ENCODE data around the gene SFTPD. TPM values are rescaled to one million over a fixed set of nuclear protein-coding genes. Genes with fewer than 3 reads are reported as not detected.

Gene SFTPD
- total RNA-seq, 1 donor from 2014 or later: not detected

DNA sequence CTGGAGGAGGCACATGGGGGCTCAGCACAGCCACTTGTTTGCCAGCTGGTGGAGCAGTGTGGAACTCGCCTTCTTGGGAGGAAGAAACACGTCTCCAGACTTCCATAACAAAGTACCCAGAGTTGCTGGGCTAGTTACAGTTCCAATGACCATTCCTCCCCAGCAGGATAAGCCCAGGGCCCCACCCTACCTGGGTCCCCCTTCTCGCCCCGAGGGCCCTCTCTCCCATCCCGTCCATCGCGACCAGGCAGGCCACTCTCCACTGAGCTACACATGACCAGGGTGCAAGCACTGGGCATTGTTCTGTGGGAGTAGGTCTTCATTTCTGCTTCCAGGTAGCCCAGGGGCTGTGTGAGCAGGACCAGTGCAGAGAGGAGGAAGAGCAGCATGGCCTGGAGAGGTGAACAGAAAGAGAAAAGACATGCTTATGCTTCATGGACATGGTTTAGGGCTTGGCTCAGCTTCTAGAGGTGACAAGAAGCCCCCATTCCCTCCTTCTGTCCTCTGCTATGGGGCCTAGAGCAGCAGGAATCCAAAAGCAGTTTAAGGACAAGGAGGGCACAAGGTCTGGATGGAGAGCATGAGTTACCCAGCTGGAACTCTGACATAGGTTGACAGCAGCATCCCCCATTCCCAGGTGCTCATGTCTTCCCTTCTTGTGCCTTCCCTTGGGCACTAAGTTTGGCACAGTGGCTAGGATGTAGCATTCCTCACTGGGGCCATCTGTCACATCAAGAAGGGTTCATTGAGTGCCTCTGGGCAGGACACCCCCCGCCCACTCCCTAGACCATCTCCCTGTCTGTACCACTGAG, 2.4 kb downstream of the SFTPD start:
- DNase-seq (ENCODE audit: extremely low read depth, low read depth, low spot score): no peak

DNA sequence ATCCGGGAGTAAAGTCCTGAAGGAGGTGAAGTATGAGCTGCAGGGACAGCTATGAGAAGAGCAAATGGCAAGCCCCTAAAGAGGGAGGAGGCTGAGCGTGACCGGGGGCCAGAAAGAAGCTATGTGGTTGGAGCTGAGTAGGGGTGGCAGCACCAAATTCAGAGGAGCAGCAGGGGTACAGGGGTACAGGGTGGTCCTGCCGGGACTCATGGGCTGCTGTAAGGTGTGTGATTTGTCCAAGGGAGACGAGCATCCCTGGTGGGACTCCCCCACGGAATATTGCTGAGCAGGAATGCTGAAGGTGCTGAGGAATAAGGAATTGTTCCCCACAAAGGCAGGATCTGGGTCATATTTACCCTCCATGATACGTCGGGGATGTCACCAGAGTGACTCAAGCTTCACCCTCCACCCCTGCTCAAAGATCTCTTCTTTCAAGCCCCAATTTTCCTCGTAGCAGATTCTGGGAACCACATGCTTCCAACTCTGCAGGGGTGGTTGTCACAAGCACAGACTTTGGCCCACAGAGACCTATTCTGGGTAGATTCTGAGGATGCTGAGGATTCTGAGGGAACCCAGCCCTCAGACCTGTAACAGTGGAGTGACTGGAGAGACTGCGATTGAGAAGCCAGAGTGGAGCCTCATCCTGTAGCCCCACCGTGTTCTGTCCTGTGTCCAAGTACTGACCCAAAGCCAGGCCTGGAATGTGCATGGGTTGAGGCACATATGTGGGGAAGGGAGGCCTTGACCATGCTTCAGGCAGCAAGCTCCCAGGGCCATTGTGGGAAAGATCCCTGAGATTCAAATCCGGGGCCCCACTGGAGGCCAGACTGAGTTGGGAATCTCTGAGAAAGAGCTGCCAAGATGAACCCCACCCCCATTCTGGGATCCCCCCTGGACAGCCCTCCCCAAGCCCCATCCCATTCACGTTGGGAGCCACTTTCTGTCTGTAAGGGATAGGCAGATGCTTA, 4.2 kb downstream of the SFTPD start:
- DNase-seq (ENCODE audit: extremely low read depth, low read depth, low spot score): no peak

DNA sequence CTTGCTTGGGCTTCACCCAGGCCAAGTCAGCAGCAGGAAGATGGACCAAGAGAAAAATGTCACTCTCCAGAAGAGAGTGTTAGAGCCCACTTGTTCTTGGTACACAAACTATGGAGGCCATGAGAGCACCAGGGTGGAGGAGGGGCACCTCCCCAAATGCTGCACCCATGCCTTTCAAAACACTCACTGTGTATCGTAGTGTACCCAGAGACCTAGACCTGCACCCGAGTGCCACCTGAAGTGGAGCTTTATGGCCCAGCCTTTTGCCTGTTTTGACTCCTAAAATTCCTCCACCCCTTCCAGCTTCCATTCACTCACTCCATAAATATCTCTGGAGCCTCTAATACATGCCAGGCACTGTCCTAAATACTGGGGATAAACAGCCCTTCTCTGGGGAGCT, 5.0 kb downstream of the SFTPD start:
- no peak for DNase-seq (ENCODE audit: extremely low read depth, low read depth, low spot score)

DNA sequence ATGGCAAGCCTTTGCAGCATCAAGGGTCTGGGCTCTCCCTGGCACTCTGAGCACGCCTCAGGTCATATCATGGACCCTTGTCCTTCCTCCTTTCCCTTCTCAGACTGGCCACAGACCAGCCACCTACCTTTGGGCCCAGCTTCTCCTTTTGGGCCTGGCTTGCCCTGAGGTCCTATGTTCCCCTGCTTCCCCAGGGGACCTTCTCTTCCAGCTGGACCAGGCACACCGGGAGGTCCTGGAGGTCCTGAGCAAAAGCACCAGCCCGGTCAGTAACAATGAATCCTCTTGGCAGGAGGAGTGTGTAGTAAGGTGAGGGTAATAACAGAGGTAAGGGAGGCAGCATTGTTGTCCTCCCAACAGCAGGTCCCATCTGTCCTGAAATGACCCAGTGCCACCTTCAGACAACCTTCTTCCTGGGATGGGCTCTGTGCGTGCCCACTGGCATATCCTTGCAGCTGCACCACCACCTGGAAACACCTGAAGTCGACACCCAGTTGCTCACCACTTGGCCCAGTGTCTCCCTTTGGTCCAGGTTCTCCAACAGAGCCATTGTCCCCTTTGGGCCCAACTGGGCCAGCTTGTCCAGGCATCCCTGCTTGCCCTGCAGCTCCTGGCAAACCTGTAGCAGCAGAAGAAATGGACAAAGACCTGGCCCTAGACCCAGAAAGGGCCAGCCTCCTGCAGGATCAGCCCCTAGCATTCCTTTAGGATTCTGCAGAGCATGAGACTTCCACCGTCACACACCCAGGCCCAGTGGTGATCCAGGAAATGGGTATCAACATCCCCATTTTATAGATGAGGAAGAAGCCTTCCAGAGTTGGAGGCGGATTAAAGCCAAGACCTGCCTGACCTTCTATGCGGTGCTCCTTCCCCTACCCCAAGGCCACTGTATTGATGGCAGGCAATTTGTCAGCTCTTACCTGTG, 6.4 kb downstream of the SFTPD start:
- DNase-seq (ENCODE audit: extremely low read depth, low read depth, low spot score): no peak

DNA sequence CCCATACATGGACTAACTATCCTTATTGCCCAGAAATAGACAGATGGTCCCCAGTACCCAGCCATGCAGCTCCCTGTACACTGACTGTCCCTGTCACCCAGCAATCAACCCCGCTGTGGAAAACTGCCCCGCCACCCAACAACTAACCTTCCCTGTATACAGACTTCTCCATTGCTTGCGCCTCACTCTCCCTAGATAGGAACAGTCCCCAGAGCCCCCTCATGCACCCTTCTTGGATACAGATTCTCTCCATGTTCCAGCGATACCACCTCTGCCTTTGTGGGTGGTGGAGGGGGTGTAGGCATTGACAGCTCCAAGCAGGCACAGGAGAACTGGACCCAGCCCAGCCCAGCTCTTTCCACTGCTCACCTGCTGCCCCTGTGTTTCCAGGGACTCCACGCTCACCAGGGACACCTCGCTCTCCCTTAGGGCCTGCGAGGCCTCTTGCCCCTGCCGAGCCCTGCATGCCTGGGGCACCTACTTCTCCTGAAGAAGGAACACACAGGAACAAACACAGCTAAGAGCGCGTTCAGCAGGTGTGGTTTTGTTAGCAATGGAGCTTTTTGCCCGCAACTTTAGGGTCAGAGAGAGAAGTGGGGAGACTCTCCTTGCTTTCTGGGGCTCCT, 7.2 kb downstream of the SFTPD start:
- DNase-seq (ENCODE audit: extremely low read depth, low read depth, low spot score): no peak

DNA sequence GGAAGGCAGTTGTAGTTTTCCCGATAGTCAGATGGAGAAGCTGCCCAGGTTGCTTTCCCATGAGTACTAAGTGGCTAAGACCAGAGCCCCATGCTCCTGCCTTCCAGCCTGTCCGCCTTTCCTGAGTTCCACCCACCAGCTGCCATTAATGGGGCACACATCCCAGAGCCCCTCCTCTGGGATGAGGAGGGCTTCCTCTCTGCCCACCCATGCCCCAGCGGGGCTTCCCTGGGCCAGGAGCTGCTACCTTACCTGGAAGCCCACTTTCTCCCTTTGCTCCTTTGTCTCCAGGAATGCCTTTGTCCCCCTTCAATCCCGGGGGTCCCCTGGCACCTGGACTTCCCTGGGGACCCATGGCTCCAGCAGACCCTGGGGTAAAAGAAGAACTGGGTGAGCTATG, 7.8 kb downstream of the SFTPD start:
- no peak for DNase-seq (ENCODE audit: extremely low read depth, low read depth, low spot score)

DNA sequence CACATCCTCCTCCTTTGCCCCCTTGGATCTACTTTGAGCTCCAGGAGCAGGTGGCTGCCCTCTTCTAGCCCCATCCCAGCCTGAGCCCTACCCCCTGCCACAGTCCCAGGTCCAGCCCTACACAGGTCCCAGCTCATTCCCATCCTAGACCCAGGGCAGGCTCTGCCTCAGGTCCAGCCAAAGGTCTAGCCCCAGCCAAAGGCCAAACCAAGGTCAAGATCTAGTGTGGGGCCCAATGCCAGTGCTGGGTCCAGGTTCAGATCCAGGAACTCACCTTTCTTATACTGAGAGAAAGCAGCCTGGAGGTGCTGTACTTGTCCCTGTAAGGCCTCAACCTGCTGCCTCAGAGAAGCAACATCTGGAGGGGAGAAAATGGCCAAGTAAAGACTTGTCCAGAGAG, 8.5 kb downstream of the SFTPD start:
- no peak for DNase-seq (ENCODE audit: extremely low read depth, low read depth, low spot score)

DNA sequence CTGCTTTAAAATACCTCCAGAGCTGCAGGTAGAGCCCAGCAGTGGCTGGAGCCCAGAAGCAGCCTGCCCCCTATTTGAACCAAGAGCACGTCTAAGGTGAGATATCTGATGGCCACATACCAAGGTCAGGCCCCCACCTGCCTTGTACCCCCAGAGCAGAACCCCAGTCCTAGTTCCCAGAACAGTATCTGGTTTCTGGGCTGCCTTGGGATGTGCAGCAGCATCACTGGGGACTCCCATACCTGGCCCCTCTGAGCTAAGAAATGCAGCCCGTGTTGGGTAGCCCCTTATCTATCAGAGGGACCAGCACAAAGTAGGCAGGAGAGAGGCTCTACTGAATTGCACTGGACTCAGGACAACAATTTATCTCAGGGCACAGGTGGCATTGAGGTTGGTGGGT, 8.9 kb downstream of the SFTPD start:
- DNase-seq (ENCODE audit: extremely low read depth, low read depth, low spot score): no peak

DNA sequence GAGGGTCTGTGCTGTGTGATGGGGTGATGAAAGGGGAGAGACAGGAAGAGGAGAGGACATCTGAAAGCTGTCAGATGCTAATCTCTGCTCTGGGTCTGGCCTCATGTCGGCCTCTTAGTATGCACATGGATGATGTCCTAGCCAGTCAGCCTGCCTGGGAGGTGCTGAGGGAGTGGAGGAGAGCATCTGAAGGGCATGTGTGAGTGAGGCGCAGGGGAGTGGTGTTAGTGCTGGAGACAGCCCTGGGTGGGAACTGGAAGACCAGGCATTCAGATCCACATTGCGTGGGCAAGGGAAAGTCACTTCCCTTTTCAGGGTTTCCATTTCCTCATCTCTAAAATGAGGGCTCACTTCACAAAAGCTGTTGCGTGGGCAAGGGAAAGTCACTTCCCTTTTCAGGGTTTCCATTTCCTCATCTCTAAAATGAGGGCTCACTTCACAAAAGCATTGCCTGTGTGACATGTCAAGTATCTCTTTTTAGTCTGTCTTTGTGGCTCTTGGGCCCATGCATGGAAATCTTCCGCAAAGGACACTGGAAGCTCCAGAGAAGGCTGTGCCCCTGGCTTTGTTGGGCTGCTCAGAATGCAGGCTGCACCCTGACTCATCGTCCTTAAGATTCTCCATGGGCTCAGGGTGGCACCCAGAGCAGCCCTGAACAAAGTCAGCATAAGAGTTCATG, 10.0 kb downstream of the SFTPD start:
- no peak for DNase-seq (ENCODE audit: extremely low read depth, low read depth, low spot score)

DNA sequence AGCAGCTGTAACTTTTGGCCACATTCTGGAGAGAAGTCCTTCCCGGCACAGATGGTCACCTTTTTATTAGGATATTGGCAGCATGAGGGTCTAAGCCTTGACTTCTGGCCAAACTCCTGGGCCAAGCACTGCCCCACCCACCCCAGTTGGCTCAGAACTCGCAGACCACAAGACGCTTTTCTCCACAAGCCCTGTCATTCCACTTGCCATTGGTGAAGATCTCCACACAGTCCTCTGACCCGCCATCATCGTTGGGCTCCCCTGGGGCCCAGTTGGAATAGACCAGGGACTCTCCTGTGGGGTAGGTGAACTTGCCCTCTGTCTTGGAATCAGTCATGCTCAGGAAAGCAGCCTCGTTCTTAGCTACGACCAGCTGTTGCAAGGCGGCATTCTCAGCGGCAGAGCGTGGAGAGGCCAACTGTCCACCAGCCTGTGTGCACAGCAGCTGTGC, 11.2 kb downstream of the SFTPD start:
- no peak for DNase-seq (ENCODE audit: extremely low read depth, low read depth, low spot score)

DNA sequence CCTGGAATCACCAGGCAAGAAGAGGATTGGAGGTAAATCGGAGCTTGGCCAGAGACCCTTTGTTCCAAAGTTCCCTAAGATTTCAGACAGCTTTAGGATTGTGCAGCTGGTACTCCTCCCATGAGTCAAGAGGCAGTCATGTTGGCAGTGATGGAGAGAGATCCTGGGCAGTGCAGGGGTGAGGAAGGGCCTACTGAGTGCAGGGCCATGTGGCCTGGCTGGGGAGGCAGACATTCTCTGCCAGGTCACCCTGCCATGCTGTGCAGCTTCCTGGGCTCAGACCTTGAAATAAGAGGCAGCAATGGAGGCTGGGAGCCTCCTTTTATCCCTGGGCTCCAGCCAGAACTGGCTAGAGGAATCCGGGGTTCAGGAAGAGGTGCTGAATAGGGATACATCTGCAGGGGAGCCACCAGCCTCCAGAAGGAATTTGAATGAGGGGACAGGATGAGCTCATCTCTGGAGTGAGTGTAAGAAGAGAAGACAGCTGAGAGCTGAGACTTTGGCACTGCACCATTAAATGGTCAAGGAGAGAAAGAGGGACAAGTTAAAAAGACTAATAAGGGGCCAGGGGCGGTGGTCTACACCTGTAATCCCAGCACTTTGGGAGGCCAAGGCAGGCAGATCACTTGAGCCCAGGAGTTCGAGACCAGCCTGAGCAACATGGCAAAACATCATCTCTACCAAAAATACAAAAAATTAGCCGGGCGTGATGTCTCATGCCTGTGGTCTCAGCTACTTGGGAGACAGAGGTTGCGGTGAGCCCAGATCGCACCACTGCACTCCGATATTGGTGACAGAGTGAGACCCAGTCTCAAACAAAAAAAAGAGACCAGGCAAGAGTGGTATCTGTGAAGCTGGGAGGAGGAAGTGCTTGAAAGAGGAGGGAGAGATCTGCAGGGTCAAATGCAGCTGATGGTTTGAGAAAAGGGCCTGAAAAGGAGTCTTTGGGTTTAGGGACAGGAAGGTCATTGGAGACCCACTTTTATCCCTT, 12.0 kb downstream of the SFTPD start:
- no peak for DNase-seq (ENCODE audit: extremely low read depth, low read depth, low spot score)

DNA sequence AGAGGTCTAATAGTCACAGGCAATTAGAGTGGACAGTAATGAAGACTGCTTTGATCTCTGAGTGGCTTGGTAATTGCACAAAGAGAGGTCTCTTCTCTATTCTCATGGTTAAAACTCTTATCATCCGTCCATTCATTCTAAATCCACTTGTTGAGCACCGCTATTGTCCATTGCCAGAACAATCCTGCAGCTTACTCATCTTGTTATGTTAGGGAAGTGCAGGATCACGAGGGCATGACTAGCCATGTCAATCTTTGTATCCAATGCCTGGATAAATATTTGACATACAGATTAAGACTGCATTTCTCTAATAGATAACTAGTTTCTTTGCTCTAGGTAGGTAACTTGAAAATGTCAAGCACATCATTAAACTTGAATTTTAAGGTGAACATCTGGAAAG, 14.9 kb downstream of the SFTPD start:
- peak; percentile 48 for DNase-seq (ENCODE audit: extremely low read depth, low read depth, low spot score)

DNA sequence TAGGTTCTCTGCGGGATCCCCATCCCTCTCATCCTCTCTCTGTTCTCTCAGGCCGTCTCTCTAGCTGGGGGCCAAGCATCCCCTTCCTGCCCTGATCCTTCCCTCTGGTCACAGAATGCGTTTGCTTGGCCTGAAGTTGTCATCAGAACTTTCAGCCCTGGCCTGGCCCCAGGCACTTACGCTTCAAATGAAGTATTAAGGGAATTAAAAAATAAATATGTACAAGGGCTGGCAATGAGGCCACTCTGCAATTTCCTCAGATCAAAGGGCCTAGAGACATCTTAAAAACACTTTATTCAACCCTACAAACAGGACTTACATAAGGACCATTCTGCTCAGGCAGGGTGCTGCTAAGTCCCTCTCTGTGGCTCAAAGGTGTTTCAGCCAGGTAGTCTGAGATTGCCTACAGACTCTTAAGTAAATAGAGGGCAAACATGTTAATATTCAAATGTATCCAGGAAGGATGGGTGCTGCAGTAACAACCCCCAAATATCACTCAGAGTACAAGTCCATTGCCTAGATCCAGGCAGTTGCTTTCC, 16.0 kb downstream of the SFTPD start:
- no peak for DNase-seq (ENCODE audit: extremely low read depth, low read depth, low spot score)

DNA sequence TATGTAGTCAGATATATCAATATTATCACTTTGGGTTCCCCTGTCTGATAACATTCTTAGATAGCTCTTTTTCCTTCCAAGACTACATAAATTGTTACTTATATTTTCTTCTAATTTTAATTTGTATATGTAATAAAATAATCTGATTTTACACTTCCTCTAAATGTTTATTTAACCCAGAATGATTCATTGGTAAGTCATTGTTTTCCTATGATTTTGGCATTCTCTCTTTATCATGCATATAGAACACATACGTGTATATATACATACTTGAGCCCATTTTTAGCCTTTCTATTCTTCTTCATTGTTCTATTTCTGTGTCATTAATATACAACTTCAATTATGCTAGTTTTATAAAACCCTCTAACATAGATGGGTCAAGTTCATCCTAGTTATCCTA, 16.6 kb downstream of the SFTPD start:
- no peak for DNase-seq (ENCODE audit: extremely low read depth, low read depth, low spot score)

DNA sequence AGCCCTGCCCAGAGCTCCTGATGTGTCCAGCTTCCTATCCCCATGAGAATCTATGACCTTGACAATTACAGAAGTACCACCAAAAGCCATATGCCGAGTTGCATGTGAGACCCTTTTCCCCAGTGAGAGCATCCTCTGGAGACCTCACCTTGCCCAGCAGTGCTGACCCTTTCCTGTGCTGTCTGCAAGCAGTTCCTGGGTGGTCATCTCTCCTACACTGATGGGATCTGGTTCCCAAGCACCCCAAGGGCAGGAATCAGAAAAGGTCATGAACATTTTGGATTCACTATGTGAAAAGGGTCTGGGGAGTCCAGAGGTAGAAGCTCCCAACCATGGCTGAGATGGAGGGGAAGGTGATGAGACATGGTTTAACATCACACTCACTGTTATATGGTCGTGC, 18.2 kb downstream of the SFTPD start:
- no peak for DNase-seq (ENCODE audit: extremely low read depth, low read depth, low spot score)

DNA sequence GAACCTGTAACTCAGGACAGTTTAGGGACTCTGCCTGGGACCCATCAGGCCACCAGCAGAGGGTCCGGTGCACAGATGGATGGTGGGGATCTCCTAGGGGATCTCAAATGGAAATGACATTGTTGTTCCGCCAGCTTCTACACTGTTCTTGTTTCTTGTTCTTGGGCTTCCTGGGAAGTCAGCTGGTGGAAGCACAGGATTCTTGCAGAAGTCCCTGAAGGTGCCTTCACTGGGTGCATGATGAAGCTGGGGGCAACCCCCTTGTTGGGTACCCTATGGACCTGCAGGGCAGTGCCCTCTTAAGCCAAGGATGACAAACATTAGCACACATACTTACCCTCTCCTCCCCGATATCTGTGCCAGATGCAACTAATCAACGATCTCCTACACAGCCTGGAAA, 18.6 kb downstream of the SFTPD start:
- DNase-seq (ENCODE audit: extremely low read depth, low read depth, low spot score): no peak

DNA sequence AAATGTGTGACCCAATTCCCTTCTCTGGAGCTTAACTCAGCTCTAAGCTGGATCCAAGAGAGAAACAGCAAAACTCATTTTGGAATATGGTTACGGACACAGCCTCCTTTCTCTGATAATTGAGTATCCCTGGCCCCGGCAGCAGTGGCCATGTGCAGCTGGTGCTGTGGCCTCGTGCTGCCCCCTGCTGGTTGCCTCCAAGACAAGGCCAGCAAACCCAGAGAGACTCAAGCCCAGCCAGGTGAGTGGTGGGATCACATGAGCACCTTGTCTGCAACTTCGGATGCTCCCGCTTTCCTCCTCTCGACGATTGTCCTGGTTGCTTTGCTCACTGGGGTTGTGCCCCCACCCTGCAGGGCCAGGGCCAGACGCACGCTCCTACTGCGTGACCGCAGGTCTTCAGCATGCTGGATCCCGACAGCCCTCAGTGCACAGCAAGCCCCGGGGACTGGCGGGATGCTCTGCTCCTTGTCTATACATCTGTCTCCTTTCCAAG, 19.4 kb downstream of the SFTPD start:
- no peak for DNase-seq (ENCODE audit: extremely low read depth, low read depth, low spot score)

DNA sequence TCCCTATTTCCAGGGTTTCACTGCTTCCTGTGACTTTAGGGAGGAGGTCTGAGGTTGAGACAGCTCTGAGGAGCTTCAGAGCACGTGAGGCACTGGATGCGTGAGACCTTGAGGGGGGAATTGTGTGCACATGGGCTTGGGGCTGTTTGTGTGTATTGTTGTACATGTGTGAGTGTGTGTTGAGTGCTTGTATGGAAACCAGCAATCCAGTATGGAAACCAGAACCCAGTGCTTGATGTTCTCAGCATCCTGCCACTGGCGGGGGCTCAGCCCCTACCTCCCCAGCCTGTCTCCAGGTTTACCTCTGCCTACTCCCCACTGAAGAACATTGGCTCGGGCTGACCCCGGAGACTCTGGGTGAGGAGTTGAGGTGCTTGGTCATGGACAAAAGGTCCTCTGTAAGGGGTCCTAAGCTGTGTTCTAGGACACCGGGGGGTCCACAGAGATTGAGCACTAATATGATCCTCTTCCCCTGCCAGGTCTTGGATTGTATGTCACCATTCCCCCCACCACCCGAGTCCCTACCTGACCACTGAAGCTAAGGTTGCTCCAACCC, 20.8 kb downstream of the SFTPD start:
- DNase-seq (ENCODE audit: extremely low read depth, low read depth, low spot score): no peak
